ENCODE results near the gene HS3ST4. TPM values are rescaled to one million over a fixed set of nuclear protein-coding genes. Genes with fewer than 3 reads are reported as not detected.

Gene HS3ST4
- total RNA-seq, 4 donors from 2014 or later = 0.20 TPM; not detected in 3

DNA sequence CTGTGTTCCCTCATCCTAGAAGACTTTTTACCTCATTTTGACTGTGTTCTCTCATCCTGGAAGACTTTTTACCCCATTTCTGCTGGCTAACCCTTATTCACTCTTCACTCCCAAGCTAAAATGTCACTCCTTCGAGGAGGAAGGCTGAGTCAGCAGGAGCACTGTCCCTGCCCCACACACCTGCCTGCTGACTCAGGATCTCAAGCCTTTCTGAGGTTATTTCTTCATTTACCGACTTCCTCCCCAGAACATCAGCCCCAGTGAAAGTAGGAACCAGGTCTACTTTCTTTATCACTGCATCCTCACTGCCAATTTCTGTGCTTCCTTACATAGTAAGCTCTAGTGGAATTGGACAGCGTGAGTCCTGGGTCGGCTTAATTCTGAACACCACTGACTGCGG, 220.6 kb downstream of the HS3ST4 start:
- WGBS, 2 donors = 69 to 75% methylated on average over 5 of the region's 5 CpGs
- H3K4me1 ChIP-seq = no peaks in the 10 kb centered on the region
- TF ChIP-seq EP300 (IDR thresholded peaks at IDR 0.05) (no peak), POLR2A (IDR thresholded peaks at IDR 0.05) (no peak)
- TF ChIP-seq, protein P1, sequence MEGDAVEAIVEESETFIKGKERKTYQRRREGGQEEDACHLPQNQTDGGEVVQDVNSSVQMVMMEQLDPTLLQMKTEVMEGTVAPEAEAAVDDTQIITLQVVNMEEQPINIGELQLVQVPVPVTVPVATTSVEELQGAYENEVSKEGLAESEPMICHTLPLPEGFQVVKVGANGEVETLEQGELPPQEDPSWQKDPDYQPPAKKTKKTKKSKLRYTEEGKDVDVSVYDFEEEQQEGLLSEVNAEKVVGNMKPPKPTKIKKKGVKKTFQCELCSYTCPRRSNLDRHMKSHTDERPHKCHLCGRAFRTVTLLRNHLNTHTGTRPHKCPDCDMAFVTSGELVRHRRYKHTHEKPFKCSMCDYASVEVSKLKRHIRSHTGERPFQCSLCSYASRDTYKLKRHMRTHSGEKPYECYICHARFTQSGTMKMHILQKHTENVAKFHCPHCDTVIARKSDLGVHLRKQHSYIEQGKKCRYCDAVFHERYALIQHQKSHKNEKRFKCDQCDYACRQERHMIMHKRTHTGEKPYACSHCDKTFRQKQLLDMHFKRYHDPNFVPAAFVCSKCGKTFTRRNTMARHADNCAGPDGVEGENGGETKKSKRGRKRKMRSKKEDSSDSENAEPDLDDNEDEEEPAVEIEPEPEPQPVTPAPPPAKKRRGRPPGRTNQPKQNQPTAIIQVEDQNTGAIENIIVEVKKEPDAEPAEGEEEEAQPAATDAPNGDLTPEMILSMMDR (IDR thresholded peaks at IDR 0.05) = no peak
- H3K27me3 ChIP-seq = no peaks in the 10 kb centered on the region
- H3K36me3 ChIP-seq = no peaks in the 10 kb centered on the region
- no peak overlapping the region for H3K4me3 ChIP-seq
- no peak for DNase-seq (ENCODE audit: low spot score in 2 of 2)
- no peak overlapping the region for H3K27ac ChIP-seq
- H3K9me3 ChIP-seq = no peaks in the 10 kb centered on the region

DNA sequence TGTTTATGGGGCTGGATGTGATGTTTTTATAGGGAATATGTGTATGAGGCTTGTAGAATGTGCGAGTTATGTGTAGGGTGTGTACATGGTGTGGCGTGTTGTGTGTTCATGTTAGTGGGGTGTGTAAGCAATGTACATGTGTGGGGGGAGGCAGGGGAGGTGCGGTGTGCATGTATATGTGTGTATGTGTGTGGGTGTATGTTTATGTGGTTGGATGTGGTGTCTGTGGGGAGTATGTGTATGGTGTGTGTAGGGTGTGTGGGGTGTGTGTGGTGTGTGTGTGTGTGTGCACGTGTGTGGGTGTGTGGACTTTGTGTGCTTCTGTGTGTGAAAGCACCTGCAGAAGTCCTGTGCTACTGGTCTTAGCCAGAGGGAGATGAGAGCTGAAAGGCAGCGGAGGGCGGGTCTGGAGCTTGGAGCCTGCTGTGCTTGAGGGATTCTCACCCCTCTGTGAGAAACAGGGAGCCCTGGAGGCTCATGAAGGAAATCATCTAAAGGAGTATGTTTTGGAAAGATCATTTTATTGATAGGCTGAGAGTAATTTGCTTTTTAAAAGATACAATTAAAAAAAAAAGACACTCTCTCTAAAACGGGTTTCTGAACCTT, 222.7 kb downstream of the HS3ST4 start:
- Histone ChIP-seq H3K4me3 (no peak overlapping the region), H3K9me3 (no peaks in the 10 kb centered on the region), H3K27me3 (no peaks in the 10 kb centered on the region), H3K27ac (no peak overlapping the region), H3K4me1 (no peaks in the 10 kb centered on the region), H3K36me3 (no peaks in the 10 kb centered on the region)
- no peak for DNase-seq (ENCODE audit: low spot score in 2 of 2)
- 63 to 69% methylated on average over 7 of the region's 7 CpGs for WGBS, 2 donors
- TF ChIP-seq EP300 (IDR thresholded peaks at IDR 0.05) (no peak), POLR2A (IDR thresholded peaks at IDR 0.05) (no peak)
- TF ChIP-seq, protein P1 (IDR thresholded peaks at IDR 0.05) = no peak

DNA sequence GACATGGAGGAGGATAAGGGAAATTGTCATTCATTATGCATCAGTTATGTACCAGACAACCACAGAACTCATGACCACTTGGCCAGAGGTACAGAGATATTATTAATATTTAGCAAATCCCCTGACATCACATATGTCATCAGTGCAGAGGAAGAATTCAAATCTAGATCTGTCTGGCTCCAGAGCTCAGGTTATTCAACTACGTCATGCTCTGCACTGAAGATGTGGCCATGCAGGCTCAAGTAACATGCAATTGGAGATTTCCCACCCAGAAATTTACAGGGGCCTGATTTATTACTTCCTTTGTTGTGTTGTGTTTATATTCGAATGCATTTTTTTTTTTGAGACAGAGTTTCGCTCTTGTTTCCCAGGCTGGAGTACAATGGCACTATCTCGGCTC, 224.3 kb downstream of the HS3ST4 start:
- Histone ChIP-seq H3K27me3 (no peaks in the 10 kb centered on the region), H3K27ac (no peak overlapping the region), H3K4me1 (no peaks in the 10 kb centered on the region), H3K4me3 (no peak overlapping the region), H3K36me3 (no peaks in the 10 kb centered on the region), H3K9me3 (no peaks in the 10 kb centered on the region)
- TF ChIP-seq EP300 (IDR thresholded peaks at IDR 0.05) (no peak), POLR2A (IDR thresholded peaks at IDR 0.05) (no peak)
- TF ChIP-seq, protein P1 (IDR thresholded peaks at IDR 0.05) = no peak
- DNase-seq (ENCODE audit: low spot score in 2 of 2) = no peak
- 25 to 31% methylated on average over 4 of the region's 4 CpGs for WGBS, 2 donors

DNA sequence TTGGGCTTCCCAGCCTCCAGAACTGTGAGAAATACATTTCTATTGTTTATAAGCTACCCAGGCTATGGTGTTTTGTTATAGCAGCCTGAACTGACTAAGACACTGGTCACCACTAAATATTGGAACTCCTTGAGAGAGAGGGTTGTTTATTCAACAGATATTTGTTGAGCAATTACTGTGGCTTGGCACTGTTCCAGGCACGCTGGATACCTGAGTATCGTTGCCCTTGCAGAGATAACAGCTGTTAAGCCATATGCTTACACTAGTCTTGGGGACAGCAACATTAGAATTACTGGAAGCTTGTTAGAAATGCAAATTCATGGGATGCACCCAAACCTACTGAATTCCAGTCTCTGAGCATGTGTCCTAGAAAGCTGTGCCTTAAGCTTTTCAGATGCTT, 230.7 kb downstream of the HS3ST4 start:
- H3K36me3 ChIP-seq = no peaks in the 10 kb centered on the region
- H3K9me3 ChIP-seq = no peaks in the 10 kb centered on the region
- H3K27me3 ChIP-seq = no peaks in the 10 kb centered on the region
- TF ChIP-seq, protein P1 (IDR thresholded peaks at IDR 0.05) = no peak
- TF ChIP-seq EP300 (IDR thresholded peaks at IDR 0.05) = no peak
- TF ChIP-seq POLR2A (IDR thresholded peaks at IDR 0.05) = no peak
- DNase-seq (ENCODE audit: low spot score in 2 of 2) = no peak
- H3K4me1 ChIP-seq = no peaks in the 10 kb centered on the region
- no peak overlapping the region for H3K4me3 ChIP-seq
- no peak overlapping the region for H3K27ac ChIP-seq
- 47 to 56% methylated on average over 2 of the region's 2 CpGs for WGBS, 2 donors

DNA sequence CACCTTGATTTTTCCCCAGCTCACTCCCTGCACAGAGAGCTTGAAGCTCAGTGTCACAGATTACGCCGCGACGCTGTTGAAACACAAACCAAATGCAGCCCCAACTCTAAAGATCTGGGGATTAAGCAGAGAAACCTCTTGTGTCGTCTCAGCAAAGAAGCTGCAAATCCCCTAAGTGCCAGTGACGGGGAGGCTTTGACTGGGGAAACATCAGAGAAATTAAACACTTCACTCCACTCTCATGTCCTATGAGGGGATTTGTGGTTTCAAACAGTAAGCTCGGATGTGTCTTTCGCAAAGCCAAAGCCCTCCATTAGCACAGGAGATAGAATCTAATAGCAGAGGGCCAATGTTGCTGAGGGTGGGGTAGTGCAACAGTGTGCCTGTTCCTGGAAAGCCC, 233.7 kb downstream of the HS3ST4 start:
- WGBS, 2 donors = 55 to 61% methylated on average over 8 of the region's 8 CpGs
- Histone ChIP-seq H3K27me3 (no peaks in the 10 kb centered on the region), H3K4me1 (no peaks in the 10 kb centered on the region), H3K4me3 (no peak overlapping the region), H3K9me3 (peaks cover 0 to 6% (median 0%) of the 10 kb centered on the region in 4 donors), H3K36me3 (no peaks in the 10 kb centered on the region), H3K27ac (no peak overlapping the region)
- DNase-seq (ENCODE audit: low spot score in 2 of 2) = no peak
- TF ChIP-seq EP300 (IDR thresholded peaks at IDR 0.05) (no peak), POLR2A (IDR thresholded peaks at IDR 0.05) (no peak)

Measured in tibial nerve (tissue), 4 donors.